ENCODE results near the gene WRNIP1.

GRCh38 chr6:2819978-2820377 lies 54.8 kb downstream of the WRNIP1 start:
- TF ChIP-seq TAF1 (IDR thresholded peaks at IDR 0.05; ENCODE audit: borderline replicate concordance, insufficient read depth, low read length) (no peak), POLR2AphosphoS5 (IDR thresholded peaks at IDR 0.05; ENCODE audit: low read depth, low read length) (no peak), FOXP2 (optimal IDR thresholded peaks at IDR 0.05; ENCODE audit: borderline replicate concordance, extremely low read depth, extremely low read length, insufficient read depth) (no peak), REST (IDR thresholded peaks at IDR 0.05; ENCODE audit: insufficient read depth in 1 of 2, low read depth in 2 of 2, low read length in 2 of 2) (no peak)

Measured in PFSK-1 (cell line).